NCI-H2196 (cell line): ENCODE results near the gene LMLN.
A peak's percentile ranks its signal among the peaks of the same experiment; 100 is the strongest.
"Not testable (repeated sequence)": the region's sequence is repeated elsewhere in the genome, so short reads cannot be mapped to it uniquely, and the experiment has no call there.

Experiments used
- DNase-seq: peaks from one replicate; lab custom pipeline; 2025; ENCODE audit not compliant: unreplicated experiment; lab: John Stamatoyannopoulos, UW

Gene LMLN

DNA sequence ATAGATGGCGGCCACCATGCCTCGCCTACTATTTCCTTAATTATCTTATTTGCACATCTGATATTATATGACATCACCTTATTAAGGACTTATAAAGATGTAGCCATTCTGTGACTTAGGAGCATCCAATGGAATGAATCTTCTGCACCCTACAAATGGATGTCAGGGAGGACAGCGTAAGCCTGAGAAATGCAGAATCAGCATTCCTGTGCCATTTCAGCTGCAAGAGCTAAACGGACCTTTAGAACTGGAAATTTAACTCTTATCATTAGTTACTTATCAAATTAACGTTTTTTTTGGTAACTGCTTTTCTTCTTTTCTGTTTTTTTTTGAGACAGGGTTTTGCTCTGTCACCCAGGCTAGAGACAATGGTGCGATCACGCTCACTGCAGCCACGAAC is 65.6 kb downstream of the LMLN start:
- DNase-seq: no peak

DNA sequence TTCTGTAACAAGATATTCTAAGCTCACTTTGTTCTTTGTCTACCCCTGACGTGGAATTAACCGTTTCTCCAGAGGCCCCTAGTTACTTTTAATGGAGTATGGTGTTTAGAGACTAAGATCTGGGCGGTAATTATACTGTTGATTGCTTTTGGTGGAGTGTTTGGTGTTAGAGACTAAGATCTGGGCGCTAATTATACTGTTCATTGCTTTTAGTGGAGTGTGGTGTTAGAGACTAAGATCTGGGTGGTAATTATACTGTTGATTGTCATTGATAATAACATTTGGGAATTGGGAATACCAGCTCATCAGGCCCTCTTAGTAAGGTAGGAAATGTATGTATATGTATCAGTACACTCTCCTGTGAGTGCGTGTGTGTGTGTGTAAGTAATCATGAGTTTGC is 66.6 kb downstream of the LMLN start:
- DNase-seq: no peak

DNA sequence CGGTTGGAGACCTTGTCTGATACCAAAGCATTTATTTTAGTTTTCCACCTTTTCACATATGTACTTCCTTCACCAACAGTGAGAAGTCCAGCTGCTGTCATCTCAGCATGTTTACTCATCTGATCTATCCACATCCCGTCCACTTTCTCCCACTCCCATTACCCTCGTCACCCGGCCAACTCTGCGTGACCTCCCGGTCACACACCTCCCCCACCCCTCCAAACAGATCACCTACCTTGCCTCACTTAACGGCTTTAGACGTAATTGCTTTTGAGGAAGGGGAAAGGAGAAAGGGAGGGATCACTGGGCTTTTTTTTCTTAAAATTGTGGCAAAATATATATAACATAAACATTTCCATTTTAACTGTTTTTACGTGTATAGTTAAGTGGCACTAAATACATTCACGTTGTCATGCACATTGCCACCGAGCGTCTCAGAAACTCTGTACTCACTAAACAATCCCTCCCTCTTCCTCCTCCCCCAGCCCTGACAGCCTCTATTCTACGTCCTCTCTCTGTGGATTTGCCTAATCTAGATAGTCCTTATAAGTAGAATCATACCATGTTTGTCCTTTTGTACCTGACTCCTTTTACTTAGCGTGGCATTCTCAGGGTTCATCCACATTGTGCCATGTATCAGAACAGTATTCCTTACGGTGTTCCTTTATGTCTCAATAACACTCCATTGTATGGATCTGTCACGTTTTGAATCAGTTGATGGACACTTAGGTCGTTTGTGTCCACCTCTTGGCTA is 67.2 kb downstream of the LMLN start:
- no peak for DNase-seq

DNA sequence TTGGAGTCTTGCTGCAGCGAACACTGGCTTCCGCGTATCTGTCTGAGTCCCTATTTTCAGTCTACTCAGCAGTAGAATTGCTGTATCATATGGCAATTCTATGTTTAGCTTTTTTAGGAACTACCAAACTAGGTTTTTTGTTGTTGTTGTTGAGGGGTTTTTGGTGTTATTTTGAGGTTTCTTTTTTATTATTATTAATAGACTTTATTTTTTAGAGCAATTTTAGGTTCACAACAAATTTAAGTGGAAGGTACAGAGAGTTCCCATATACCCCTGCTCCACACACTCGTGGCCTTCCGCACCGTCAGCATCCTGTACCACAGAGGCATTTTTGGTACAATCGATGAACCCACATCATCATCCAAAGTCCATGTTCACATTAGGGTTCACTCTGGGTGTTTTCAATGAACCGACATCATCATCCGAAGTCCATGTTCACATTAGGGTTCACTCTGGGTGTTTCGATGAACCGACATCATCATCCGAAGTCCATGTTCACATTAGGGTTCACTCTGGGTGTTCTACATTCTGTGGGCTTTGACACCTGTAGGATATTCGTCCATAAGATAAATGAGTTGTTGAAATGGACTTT is 67.9 kb downstream of the LMLN start:
- DNase-seq: no peak

DNA sequence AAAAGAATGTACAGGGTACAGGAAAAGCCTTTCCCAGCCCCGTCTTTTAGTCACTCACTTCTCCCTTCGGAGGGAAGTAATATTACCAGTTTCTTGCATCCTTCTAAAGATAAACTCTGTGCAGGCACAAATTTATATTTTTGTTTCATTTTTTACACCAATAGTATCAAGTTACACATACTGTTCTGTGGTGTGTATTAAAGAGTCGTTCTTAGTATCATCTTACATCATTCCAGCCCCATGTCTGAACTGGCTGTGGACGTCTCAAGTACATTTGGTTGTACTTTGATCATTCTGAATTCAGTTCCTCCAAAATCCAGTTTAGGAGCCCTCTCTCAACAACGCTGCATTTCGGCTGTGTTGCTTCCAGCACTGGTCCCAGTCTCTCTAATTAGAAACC is 68.7 kb downstream of the LMLN start:
- DNase-seq: no peak

DNA sequence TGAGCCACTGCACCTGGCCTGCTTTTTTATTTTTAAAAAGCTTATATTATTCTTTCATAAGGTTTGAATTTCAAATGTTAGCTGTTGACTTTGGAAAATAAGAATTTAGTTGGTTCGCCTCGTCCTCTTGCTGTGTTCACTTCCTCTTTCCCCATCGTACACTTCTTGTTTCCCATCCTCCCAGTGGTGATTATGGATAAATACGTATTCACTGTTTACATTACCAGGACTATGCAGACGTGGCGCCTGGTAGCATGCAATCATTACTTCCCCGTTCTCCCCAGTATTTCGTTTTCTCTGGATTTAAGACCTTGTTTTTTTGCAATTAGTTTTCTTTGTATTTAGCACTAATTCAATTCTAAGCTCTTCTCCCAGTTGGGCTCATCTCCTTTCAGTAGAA is 70.1 kb downstream of the LMLN start:
- no peak for DNase-seq

DNA sequence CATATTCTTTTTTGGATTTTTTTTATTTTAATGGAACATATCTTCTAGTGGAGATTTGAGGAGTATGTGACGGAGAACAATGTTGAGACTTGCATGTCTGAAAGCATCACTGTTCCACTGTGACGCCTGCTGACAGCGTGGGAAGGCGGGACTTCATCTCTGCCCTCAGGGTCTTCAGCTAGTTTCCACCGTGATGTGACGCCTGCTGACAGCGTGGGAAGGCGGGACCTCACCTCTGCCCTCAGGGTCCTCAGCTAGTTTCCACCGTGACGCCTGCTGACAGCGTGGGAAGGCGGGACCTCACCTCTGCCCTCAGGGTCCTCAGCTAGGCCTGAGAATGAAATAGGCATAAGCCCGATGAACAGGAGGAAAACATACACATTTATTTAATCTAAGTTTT is 70.7 kb downstream of the LMLN start:
- no peak for DNase-seq

DNA sequence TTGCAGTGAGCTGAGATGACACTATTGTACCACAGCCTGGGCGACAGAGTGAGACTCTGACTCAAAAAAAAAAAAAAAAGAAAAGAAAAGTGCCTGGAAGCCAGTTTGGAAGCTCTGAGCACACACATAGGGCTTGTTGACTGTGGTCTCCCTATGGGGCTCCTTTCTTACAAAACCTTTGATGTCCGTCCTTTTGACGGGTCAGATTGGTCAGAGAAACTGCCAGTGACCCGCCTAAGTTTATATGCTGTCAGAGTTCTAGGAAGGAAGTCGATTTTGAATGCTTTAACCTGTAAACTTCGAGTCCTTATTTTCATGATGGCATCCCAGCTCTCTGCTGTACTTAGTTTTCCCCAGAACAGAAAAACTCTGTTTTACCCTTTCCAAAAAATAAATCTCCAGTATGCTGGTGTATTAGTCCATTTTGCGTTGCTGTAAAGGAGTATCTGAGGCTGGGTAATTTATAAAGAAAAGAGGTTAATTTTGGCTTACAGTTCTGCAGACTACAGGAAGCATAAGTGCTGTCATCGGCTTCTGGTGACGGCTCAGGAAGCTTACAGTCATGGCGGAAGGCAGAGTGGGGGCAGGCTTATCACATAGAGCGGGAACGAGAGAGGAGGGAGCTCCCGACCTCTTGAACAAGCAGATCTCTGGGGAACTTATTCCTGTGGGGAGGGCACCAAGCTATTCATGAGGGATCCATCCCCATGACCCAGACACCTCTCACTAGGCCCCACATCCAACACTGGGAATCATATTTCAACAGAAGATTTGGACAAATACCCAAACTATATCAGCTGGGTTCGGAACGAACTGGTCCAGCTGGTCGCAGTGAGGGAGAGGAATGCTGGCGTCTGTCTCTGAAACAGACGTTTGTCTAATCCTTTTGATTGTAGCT is 72.3 kb downstream of the LMLN start:
- no peak for DNase-seq

DNA sequence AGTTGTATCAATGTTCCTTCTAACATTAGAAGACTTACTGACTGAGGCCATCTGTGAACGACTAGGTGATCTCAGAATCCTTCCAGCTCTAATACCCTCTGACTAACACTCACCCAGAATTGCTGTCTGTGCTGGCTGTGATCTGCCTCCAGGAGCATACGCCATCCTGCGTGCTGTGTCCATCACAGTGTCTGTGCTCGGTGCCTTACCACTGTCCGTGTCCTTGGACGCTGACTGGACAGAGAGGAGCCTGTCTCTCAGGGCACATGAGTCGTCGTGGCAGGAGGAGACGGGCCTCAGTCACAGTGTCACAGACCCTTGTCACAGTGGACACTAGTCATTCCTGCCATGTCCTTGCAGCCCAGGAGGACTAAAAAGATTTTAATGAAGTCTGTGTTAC is 83.1 kb downstream of the LMLN start:
- DNase-seq: no peak

DNA sequence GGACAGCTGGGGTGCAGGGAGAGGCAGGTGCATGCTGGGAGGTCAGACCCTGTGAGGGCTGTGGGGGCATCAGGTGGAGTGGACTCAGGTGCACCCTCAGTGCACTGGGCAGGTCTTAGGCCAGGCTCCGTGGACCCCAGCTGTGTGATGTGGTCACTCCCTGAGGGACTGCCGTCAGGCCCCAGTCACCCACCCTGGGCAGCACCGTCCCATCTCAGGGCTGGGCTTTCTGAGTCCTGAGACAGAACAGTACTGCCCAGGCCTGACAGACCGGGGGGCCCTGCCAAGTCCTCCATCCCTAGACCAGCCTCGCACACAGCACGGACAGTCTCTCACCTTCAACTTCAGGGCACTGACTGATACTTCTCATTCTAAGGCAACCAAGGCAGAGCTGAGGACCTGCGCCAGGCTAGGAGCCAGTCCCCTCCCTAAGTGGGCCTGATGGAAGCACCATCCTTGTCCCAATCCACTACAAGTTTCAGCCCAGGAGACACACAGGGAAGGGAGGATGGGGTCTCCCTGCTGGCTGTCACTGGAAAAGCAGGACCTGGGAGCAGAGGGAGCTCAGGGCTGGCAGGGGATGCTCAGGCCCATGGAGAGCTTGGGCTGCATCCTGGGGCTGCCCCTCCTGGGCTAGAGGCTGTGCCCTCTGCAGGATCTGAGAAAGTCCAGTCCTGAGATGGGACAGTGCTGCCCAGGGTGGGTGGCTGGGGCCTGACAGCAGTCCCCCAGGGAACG is 86.3 kb downstream of the LMLN start:
- DNase-seq: no peak

DNA sequence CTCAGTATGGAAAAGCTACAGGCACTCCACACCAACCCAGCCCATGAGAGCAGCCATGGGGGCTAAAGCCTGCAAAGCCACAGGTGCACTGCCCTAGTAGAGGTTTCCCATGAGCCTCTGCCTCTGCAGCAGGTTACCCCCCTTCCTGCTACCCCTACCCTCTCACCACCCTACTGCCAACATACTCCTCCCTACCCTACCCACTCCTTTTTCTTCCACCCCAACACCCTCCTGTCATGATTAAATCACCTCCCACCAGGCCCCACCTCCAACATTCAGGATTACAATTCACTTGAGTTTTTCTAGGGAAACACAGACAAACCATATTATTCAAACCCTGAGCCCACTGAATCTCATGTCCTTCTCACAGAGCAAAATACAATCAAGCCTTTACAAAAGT is 88.4 kb downstream of the LMLN start:
- DNase-seq: no peak

DNA sequence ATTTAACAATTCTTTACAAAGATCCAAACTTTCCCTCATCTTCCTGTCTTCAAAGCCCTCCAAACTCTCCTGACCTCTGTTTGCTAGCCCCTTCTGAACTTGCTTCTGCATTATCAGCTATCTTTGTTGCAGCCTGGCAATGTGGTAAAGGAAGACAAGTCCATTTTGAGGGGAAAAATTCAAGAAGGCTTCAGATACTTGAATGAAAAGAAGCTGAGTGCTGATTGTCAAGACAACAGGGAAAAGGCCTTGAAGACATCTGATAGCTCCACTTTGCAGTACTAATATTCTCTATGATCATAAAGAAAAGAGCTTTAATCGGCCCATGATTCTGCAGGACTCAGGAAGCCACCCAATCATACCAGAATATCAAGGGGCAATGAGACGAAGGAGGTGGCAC is 91.8 kb downstream of the LMLN start:
- no peak for DNase-seq

DNA sequence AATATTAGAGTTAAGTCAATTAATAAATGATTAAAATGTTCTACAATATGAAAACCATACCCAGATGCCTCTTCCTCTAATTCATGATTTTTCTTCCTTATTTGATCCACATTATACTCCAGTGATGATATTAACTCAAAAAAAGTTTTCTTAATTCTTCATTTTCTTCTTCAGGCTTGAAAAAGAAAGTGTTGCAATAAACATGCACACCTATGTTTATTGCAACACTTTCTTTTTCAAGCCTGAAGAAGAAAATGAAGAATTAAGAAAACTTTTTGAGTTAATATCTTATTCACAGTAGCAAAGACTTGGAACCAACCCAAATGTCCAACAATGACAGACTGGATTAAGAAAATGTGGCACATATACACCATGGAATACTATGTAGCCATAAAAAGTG is 93.4 kb downstream of the LMLN start:
- not testable (repeated sequence) for DNase-seq

DNA sequence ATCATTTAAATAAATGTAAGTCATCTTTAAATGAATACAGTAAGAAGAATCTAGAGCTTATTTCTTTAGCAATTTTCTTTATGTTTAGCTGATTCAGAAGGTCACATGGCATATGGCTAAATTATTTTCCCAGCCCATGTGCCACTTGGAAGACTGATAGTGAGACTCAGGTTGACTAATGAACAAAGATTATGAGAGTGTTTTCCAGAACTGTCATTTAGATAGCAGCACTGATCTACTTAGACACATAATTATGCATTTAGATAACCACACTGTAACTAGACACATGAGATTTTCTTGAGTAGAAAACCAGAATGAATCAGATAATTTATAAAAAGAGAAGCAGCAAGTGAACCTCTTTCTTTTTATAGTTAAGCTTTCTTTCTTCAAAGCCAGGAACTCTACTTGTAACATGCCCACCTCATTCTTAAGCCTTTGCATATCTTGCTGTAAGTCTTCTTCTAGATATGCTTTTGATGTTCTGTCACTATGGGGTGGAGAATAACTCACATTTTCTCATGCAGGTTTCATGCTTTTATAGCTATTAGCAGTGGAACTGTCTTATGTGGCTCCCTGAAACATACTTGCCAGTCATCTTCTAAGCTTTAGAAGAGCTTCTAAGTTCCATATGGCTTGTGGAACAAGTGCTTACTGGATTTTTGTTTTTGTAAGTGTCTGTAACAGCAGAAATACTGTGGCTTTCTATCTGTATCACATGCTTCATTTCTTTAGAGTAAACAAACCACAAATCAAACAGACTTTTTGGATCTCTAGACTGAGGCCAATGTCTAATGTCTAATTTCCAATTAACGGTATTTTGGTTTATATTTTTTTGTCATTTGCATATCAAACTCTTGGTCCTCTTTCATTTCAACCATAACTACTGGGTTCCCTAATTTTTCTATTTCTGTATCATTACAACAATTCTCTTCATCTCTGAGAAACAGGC is 101.4 kb downstream of the LMLN start:
- no peak for DNase-seq

DNA sequence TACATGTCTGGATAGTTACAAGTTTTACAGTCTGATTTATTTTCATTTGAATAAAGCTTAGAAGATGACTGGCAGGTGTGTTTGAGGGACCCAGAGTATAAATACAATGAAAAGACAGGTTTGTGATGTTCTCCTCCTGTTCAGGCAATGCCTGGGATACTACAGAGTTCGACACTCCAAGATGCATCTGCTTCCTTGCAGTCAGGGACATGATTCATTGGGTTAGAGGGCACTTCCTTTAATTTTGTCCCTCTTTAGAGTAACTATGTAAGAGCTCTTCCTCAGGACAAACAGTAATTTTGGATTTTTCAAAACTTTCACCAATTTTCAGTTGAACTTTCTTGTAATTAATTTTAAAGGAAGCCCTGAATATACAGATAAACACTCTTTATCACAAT is 102.0 kb downstream of the LMLN start:
- no peak for DNase-seq

DNA sequence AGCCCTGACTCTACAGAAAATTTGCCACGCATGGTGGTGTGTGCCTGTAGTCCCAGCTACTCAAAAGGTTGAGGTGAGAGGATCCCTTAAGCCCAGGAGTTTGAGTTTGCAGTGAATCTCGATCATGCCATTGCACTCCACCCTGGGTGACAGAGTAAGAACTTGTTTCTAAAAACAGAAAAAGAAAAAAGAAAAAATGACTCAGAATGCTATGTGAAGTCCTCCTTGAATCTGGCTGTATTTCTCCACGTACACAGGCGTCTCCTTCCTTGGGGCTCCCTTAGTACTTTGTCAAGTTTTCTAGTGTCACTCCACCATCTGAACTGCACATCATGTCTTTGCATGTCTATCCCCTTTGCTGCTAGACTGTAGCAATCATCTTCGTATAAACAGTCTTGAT is 104.4 kb downstream of the LMLN start:
- no peak for DNase-seq

DNA sequence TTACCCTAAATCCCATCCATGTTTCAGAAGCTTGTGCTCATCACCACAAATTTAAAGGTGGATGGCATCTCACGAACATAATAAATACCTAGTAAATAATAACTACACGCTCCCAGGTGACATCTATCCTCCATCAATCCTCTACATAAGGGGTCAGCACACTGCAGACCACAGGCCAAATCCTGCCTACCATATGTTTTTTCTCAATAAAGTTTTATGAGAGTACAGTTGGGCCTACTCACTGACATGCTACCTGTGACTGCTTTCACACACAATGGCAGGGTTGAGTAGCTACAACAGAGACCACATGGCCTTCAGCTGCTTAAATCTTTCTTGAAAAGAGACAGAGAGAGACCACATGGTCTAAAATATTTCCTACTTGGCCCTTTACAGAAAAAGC is 105.9 kb downstream of the LMLN start:
- no peak for DNase-seq

DNA sequence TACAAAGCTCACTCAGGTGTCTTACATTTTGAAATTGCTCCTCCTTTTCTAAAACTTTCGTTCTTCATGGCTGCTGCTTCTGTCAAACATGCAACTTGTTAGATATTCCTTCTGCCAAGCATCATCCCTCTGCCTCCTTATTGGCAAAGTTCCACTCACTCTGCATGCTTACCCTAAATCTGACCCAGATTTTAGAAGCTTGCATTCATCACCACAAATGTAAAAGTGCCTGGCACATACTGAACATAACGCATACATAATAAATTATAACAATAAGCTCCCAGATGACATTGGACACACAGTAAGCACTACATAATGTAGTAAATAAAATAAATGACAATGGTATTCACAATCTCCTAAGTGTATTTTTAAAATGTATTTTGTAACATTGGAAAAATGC is 107.4 kb downstream of the LMLN start:
- DNase-seq: no peak

DNA sequence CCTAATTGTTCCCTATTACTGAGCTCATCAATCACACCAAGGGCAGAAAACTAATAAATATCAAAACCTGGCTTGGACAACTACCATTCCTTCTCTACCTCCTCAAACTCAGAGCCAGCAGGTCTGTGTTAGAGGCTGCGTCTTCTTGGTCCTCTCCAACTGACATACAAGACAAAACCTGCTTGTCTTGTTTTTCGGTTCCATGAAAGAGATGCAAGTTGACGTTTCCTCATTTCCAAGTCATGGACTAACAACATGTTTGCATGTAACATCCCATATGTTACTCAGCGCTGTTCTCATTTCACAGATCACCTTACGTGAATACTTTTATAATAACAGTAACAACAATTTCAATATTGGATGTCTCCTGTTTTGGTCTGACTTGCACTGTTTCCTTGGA is 110.9 kb downstream of the LMLN start:
- DNase-seq: no peak

DNA sequence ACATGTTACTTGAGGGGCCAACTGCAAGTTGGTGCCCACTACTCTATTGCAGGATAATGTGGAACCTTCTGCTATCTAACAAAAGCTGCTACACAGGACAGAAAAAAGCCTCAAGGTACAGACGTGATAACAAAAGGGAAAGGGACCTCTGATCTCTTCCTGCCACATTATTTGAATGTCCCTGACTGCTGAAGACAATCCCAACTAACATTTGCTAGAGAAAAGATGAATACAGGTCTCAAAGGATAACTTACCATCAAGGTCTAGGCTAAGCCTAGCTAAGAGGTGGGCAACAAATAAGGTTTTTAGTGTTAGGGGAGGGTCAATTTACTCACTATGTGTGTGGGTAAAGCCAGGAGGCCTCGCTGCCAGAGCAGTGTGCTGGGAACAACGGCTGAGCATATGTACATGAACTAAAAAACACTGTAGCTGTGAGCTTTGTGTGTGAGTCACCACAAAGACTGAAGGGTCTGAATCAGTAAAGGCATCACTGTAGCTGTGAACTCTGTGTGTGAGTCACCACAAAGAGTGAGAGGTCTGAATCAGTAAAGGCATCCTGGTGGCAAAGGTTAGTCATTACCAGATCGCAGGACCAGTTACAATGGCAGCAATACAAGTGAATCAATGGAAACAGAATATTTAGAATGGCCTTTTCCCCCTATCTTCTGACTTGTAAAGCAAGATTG is 111.7 kb downstream of the LMLN start:
- peak; percentile 48 for DNase-seq
